Vein endothelial cell (primary cell): ENCODE measurements around the gene CTXND1. TPM values are rescaled to one million over a fixed set of nuclear protein-coding genes. Genes with fewer than 3 reads are reported as not detected.

Experiments
- total RNA-seq: library from RNA; depleted of rRNA; stranded (reverse); fragments of >200 nt; gene quantifications from 2 replicates; pipeline ENCODE4 v1.2.3, GENCODE V29; 2012

CTXND1 gene
- not detected in 2 replicates for total RNA-seq

DNA sequence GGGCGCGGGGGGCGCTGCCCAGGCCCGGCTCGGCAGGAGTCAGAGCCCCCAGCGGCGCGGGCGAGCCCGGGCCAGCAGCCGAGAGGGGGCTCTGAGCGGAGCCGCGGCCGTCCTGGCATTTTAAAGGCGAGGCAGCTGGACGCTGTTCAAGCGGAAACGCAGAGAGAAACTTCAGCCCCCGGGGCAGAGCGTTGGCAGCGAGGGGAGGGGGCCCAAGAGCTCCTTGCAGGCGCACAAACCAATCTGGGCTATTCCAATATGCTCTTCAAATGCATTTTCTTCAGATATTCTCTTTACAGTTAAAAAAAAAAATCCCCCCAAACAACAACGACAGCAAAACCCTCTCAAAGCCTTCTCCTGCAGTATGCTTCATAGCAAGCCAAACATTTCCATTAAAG, at the start of gene CTXND1:
Gene CTXND1, minus strand, starts transcription at position 93 of the 398 bp plus-strand sequence. CDS start 50,264 bp downstream, outside the sequence.

DNA sequence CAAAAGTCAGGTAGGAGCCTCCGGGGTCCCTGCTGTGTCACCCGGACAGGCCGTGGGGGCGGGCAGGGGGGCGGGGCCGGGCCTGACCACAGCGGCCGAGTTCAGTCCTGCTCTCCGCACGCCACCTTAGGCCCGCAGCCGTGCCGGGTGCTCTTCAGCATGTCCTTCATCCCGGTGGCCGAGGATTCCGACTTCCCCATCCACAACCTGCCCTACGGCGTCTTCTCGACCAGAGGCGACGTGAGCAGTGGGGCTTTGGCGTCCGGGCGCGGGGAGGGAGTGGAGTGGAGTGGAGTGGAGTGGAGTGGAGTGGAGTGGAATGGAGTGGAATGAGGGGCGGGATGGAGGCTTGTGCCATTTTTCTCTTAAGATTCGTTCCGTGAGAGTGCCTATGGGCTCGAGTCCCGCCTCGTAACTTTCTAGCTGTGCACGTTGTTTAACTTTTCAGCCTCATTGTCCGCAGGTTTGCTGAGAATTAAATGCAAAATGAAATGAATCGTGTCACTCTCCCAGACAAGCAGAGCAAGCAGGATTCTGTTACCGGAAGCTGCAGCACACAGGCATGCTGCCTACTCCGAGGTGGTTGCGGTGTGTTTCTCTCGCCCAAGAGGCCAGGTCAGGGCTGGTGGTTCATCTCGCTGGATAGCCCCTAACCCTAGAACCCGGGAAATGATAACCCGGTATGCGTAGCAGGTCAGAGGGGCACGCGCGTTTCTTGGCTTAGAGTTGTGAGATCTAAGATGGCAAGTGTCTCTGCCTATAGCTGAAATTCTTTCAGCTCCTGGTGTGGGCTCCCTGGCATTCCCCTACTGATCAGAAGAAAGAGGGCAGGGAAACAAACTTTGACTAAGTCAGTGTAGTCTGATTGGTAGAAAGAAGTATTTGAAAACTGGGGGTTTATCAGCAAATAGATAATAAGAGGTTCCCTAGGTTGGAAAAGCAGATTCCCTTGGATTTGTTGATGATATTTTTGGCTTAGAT, 98.8 kb downstream of the CTXND1 start, which contains the start of gene FAH:
Gene FAH, plus strand, starts transcription at position 104 of the 981 bp plus-strand sequence. Its CDS starts 56 bp downstream, at position 160.

Other genes with a start within 250 kb of the CTXND1 start
- 122 and 127 TPM in 2 replicates for gene ZFAND6, start 192.5 kb downstream of the CTXND1 start, total RNA-seq
- gene FAH, start 99.2 kb downstream of the CTXND1 start, total RNA-seq = 10.5 and 13.4 TPM in 2 replicates
- gene ARNT2, start 152.2 kb upstream of the CTXND1 start, total RNA-seq = under 0.01 and 0.76 TPM in 2 replicates